Gastroesophageal sphincter (tissue), 4 donors: Measurements from ENCODE around the gene FAM107A. TPM values are rescaled to one million over a fixed set of nuclear protein-coding genes. Genes with fewer than 3 reads are reported as not detected.

Experiments
- ATAC-seq: fragments of 150-250 bp; one replicate; pipeline ENCODE4 v1.9.1; 2016; ENCODE audit warnings: mild to moderate bottlenecking, moderate library complexity
- H3K27ac ChIP-seq, 4 donors: fragments of 200-600 bp; sonication (generic) in 3 of 4; 1 replicate in 3 of 4; 2 replicates in 1 of 4; pipeline ENCODE4 v1.5.1; 2016 to 2019
- H3K27me3 ChIP-seq: fragments of 200-600 bp; sonication (generic); one replicate; pipeline ENCODE4 v1.5.1; 2019
- H3K36me3 ChIP-seq, 2 donors: fragments of 200-600 bp; sonication (generic); one replicate each; pipeline ENCODE4 v1.5.1; 2019; ENCODE audit warnings: control low read depth in 1 of 2
- H3K4me1 ChIP-seq, 3 donors: fragments of 200-600 bp; sonication (generic); 1 replicate in 2 of 3; 2 replicates in 1 of 3; pipeline ENCODE4 v1.5.1; 2016 to 2019; ENCODE audit warnings: control low read depth in 2 of 3
- H3K4me3 ChIP-seq, 2 donors: fragments of 200-600 bp; sonication (generic); one replicate each; pipeline ENCODE4 v1.5.1; 2019; ENCODE audit warnings: mild to moderate bottlenecking in 1 of 2, moderate library complexity in 1 of 2
- H3K9me3 ChIP-seq, 3 donors: fragments of 200-600 bp; sonication (generic); one replicate each; pipeline ENCODE4 v1.5.1; 2017 to 2019; ENCODE audit warnings: control low read depth in 2 of 3
- EP300 ChIP-seq: sonication (generic); formaldehyde crosslinking; IDR thresholded peaks from one replicate; pipeline ENCODE4 v1.6.1; 2017; ENCODE audit warnings: antibody characterized with exemption, mild to moderate bottlenecking
- POLR2A ChIP-seq, 2 donors: fragments of 450-650 bp; IDR thresholded peaks; one replicate each; pipeline ENCODE4 v1.6.1; 2017; ENCODE audit warnings: antibody characterized with exemption in 2 of 2, mild to moderate bottlenecking in 2 of 2, moderate library complexity in 1 of 2
- POLR2AphosphoS5 ChIP-seq: sonication (generic); formaldehyde crosslinking; IDR thresholded peaks from one replicate; pipeline ENCODE4 v1.6.1; 2017; ENCODE audit warnings: antibody characterized with exemption
- WGBS, 2 donors: methylation state at CpG; one replicate each; pipeline ENCODE4 v1.1.5; 2018; ENCODE audit warnings: low coverage in 1 of 2; 5-methylcytosine and 5-hydroxymethylcytosine counted together
- total RNA-seq, 4 donors: library from RNA; depleted of rRNA; stranded (reverse); fragments of >200 nt; gene quantifications; one replicate each; pipeline ENCODE4 v1.1.0, GENCODE V29; 2016
- TF ChIP-seq, protein P1 (sequence below), 4 experiments: fragments of 200-600 bp in 2 of 4; fragments of 450-650 bp in 2 of 4; sonication (generic) in 1 of 4; IDR thresholded peaks; one replicate each; pipeline ENCODE4 v1.5.1; 2017 to 2019; ENCODE audit warnings: antibody characterized with exemption in 4 of 4, mild to moderate bottlenecking in 2 of 4, moderate library complexity in 2 of 4

The FAM107A gene
- total RNA-seq, 4 donors from 2014 or later = 27.9 to 109 (median 83.8) TPM

- 10 to 68% methylated on average over 5 to 8 of the region's 8 CpGs for WGBS, 2 donors
- H3K4me1 ChIP-seq = peaks cover 0 to 33% (median 5%) of the 10 kb centered on the region in 3 donors
- no peaks in the 10 kb centered on the region for H3K9me3 ChIP-seq
- H3K4me3 ChIP-seq = peak overlapping the region in 1 of 2 donors; percentile 58
- TF ChIP-seq POLR2AphosphoS5 = no peak
- TF ChIP-seq POLR2A (IDR thresholded peaks at IDR 0.05) = no peak
- TF ChIP-seq, protein P1, sequence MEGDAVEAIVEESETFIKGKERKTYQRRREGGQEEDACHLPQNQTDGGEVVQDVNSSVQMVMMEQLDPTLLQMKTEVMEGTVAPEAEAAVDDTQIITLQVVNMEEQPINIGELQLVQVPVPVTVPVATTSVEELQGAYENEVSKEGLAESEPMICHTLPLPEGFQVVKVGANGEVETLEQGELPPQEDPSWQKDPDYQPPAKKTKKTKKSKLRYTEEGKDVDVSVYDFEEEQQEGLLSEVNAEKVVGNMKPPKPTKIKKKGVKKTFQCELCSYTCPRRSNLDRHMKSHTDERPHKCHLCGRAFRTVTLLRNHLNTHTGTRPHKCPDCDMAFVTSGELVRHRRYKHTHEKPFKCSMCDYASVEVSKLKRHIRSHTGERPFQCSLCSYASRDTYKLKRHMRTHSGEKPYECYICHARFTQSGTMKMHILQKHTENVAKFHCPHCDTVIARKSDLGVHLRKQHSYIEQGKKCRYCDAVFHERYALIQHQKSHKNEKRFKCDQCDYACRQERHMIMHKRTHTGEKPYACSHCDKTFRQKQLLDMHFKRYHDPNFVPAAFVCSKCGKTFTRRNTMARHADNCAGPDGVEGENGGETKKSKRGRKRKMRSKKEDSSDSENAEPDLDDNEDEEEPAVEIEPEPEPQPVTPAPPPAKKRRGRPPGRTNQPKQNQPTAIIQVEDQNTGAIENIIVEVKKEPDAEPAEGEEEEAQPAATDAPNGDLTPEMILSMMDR (IDR thresholded peaks at IDR 0.05) = no peak
- no peak for TF ChIP-seq EP300
- no peak for ATAC-seq
- H3K27me3 ChIP-seq = peaks cover 27% of the 10 kb centered on the region
- peak overlapping the region in 3 of 4 donors; percentile 74 to 86 (median 81) for H3K27ac ChIP-seq
- H3K36me3 ChIP-seq = no peaks in the 10 kb centered on the region
Measured at GRCh38 chr3:58585994-58586393, 8.8 kb upstream of the FAM107A start.

DNA sequence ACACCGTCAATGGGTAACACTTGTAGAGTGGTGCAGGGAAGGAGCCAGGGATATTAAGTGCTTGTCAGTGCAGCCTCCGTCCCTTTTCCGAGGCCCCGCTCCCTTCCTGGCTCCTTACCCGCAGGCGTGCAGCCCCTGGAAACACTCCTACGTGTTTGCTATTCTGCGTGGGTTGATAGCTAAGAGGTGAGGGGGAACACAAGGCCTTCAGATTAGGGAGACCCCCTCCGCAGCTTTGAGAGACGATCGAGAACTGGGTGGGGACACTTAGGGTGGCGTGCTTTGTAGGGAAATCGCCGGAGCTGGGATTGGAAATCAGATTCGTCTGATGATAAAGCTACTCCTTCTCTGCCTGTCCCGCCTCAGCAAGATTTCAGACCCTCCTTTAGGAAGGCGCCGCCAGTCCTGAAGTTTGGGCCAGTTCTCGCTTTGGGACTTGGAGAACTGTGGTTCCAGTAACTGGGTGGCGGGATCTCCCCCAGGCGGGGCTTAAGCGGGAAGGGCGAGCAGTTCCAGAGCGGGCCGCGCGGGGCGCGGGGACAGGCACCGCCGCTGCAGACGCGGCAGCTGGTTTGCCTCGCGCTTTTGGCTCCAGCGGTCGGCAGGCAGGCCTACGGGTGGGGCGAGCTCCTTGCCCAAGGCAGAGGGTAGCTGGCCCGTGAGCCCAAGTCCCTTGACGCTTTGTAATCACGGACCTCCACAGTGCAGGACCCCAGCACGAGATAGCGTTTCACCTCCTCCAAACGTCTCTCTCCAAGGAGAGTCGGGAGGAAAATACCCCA is 8.0 kb upstream of the FAM107A start:
- peak; percentile 95 for ATAC-seq
- Histone ChIP-seq H3K27me3 (peaks cover 27% of the 10 kb centered on the region), H3K4me3 (peak overlapping the region; percentile 48 to 58), H3K27ac (peak overlapping the region; percentile 37 to 86 (median 78)), H3K4me1 (peaks cover 0 to 33% (median 5%) of the 10 kb centered on the region in 3 donors), H3K9me3 (no peaks in the 10 kb centered on the region), H3K36me3 (no peaks in the 10 kb centered on the region)
- TF ChIP-seq POLR2AphosphoS5 (peak; percentile 85), POLR2A (IDR thresholded peaks at IDR 0.05) (peak; percentile 26 to 28), EP300 (no peak)
- TF ChIP-seq, protein P1 (IDR thresholded peaks at IDR 0.05) = peak; percentile 78 to 94 (median 89)
- 2 to 3% methylated on average over 10 to 13 of the region's 46 CpGs for WGBS, 2 donors

GRCh38 chr3:58584690-58585004 is 7.5 kb upstream of the FAM107A start:
- H3K4me3 ChIP-seq = peak overlapping the region; percentile 48 to 58
- no peak for ATAC-seq
- WGBS, 2 donors = 22 to 29% methylated on average over 10 of the region's 10 CpGs
- H3K36me3 ChIP-seq = no peaks in the 10 kb centered on the region
- no peak for TF ChIP-seq POLR2AphosphoS5
- no peak for TF ChIP-seq POLR2A (IDR thresholded peaks at IDR 0.05)
- TF ChIP-seq, protein P1 (IDR thresholded peaks at IDR 0.05) = no peak
- no peak for TF ChIP-seq EP300
- peaks cover 27% of the 10 kb centered on the region for H3K27me3 ChIP-seq
- H3K27ac ChIP-seq = peak overlapping the region; percentile 37 to 86 (median 78)
- peaks cover 0 to 33% (median 5%) of the 10 kb centered on the region in 3 donors for H3K4me1 ChIP-seq
- no peaks in the 10 kb centered on the region for H3K9me3 ChIP-seq

GRCh38 chr3:58581328-58582091 is 4.3 kb upstream of the FAM107A start:
- Histone ChIP-seq H3K36me3 (no peaks in the 10 kb centered on the region), H3K27ac (no peak overlapping the region), H3K27me3 (peaks cover 7% of the 10 kb centered on the region), H3K9me3 (no peaks in the 10 kb centered on the region), H3K4me3 (no peak overlapping the region), H3K4me1 (peaks cover 0 to 46% (median 5%) of the 10 kb centered on the region in 3 donors)
- no peak for ATAC-seq
- WGBS, 2 donors = 66 to 98% methylated on average over 5 to 6 of the region's 11 CpGs
- TF ChIP-seq POLR2A (IDR thresholded peaks at IDR 0.05) (no peak), POLR2AphosphoS5 (no peak), EP300 (no peak)
- TF ChIP-seq, protein P1 (IDR thresholded peaks at IDR 0.05) = no peak
